Upper lobe of left lung (tissue), 4 donors: ENCODE data around the gene COL18A1.

Source experiments
- CTCF ChIP-seq, 6 experiments: fragments of 450-650 bp in 4 of 6; fragments of 200-600 bp in 2 of 6; sonication (generic) in 2 of 6; IDR thresholded peaks; one replicate each; pipeline ENCODE4 v1.5.1; 2016 to 2019; ENCODE audit warnings: antibody characterized with exemption in 6 of 6
- EP300 ChIP-seq, 4 donors: sonication (generic); formaldehyde crosslinking; IDR thresholded peaks; one replicate each; pipeline ENCODE4 v1.5.1; 2017; ENCODE audit warnings: antibody characterized with exemption in 4 of 4, control low read depth in 2 of 4
- POLR2A ChIP-seq, 4 donors: fragments of 450-650 bp; IDR thresholded peaks; one replicate each; pipeline ENCODE4 v1.5.1; 2016 to 2017; ENCODE audit warnings: antibody characterized with exemption in 4 of 4, mild to moderate bottlenecking in 2 of 4

GRCh38 chr21:45442276-45442675, 37.3 kb downstream of the COL18A1 start:
- TF ChIP-seq CTCF (IDR thresholded peaks at IDR 0.05) (no peak), EP300 (IDR thresholded peaks at IDR 0.05) (no peak), POLR2A (IDR thresholded peaks at IDR 0.05) (no peak)
